HEK293T (cell line): Measurements from ENCODE around the gene SLC25A52.
"Not testable (repeated sequence)": the region's sequence is repeated elsewhere in the genome, so short reads cannot be mapped to it uniquely, and the experiment has no call there.

Source experiments
- CTCF ChIA-PET: fragments of 350-600 bp; formaldehyde crosslinking; extraction: SDS; loops from one replicate; lab custom pipeline; 2021; ENCODE audit warnings: antibody characterized with exemption, inconsistent platforms; lab: Yijun Ruan, JAX
- POLR2A ChIA-PET: fragments of 350-600 bp; formaldehyde crosslinking; extraction: SDS; loops from one replicate; lab custom pipeline; 2020; ENCODE audit warnings: antibody characterized with exemption, inconsistent platforms; lab: Yijun Ruan, JAX
- DNase-seq: peaks from one replicate; pipeline ENCODE4 v3.0.0; 2012; ENCODE audit warnings: mixed read lengths; ENCODE audit errors: extremely low spot score
- ARNT ChIP-seq: fragments of 450-650 bp; IDR thresholded peaks from 2 replicates; pipeline ENCODE4 v1.6.1; 2017; ENCODE audit warnings: mild to moderate bottlenecking
- BHLHE40 ChIP-seq: fragments of 450-650 bp; IDR thresholded peaks from 2 replicates; pipeline ENCODE4 v1.6.1; 2016; ENCODE audit warnings: mild to moderate bottlenecking, moderate library complexity, borderline replicate concordance
- CTBP1 ChIP-seq: fragments of 450-650 bp; IDR thresholded peaks from 2 replicates; pipeline ENCODE4 v1.6.1; 2016; ENCODE audit warnings: borderline replicate concordance
- ELF4 ChIP-seq: fragments of 450-650 bp; IDR thresholded peaks from 2 replicates; pipeline ENCODE4 v1.6.1; 2017; ENCODE audit warnings: antibody characterized with exemption
- FOXA1 ChIP-seq: fragments of 450-650 bp; IDR thresholded peaks from 2 replicates; pipeline ENCODE4 v1.6.1; 2016; ENCODE audit warnings: mild to moderate bottlenecking
- FOXK2 ChIP-seq: fragments of 450-650 bp; IDR thresholded peaks from 2 replicates; pipeline ENCODE4 v1.6.1; 2016; ENCODE audit warnings: mild to moderate bottlenecking
- FOXM1 ChIP-seq: fragments of 450-650 bp; IDR thresholded peaks from 2 replicates; pipeline ENCODE4 v1.6.1; 2017; ENCODE audit warnings: mild to moderate bottlenecking, borderline replicate concordance
- HDGF ChIP-seq: fragments of 450-650 bp; IDR thresholded peaks from 2 replicates; pipeline ENCODE4 v1.6.1; 2017; ENCODE audit warnings: antibody characterized with exemption, borderline replicate concordance
- L3MBTL2 ChIP-seq: fragments of 450-650 bp; conservative IDR thresholded peaks from 2 replicates; pipeline ENCODE4 v1.6.1; 2016; ENCODE audit warnings: mild to moderate bottlenecking
- LEF1 ChIP-seq: fragments of 450-650 bp; IDR thresholded peaks from 2 replicates; pipeline ENCODE4 v1.6.1; 2017; ENCODE audit warnings: mild to moderate bottlenecking, borderline replicate concordance
- NFRKB ChIP-seq: fragments of 450-650 bp; IDR thresholded peaks from 2 replicates; pipeline ENCODE4 v1.6.1; 2016; ENCODE audit warnings: mild to moderate bottlenecking, moderate library complexity
- SP1 ChIP-seq: fragments of 450-650 bp; IDR thresholded peaks from 2 replicates; pipeline ENCODE4 v1.6.1; 2017
- SUZ12 ChIP-seq: fragments of 450-650 bp; IDR thresholded peaks from 2 replicates; pipeline ENCODE4 v1.6.1; 2016; ENCODE audit warnings: mild to moderate bottlenecking
- TARDBP ChIP-seq: fragments of 450-650 bp; IDR thresholded peaks from 2 replicates; pipeline ENCODE4 v1.6.1; 2016
- ZNF384 ChIP-seq: fragments of 450-650 bp; IDR thresholded peaks from 2 replicates; pipeline ENCODE4 v1.6.1; 2016
- TF ChIP-seq, protein P1 (sequence below): fragments of 450-650 bp; IDR thresholded peaks from 2 replicates; pipeline ENCODE4 v1.6.1; 2016

Gene SLC25A52

DNA sequence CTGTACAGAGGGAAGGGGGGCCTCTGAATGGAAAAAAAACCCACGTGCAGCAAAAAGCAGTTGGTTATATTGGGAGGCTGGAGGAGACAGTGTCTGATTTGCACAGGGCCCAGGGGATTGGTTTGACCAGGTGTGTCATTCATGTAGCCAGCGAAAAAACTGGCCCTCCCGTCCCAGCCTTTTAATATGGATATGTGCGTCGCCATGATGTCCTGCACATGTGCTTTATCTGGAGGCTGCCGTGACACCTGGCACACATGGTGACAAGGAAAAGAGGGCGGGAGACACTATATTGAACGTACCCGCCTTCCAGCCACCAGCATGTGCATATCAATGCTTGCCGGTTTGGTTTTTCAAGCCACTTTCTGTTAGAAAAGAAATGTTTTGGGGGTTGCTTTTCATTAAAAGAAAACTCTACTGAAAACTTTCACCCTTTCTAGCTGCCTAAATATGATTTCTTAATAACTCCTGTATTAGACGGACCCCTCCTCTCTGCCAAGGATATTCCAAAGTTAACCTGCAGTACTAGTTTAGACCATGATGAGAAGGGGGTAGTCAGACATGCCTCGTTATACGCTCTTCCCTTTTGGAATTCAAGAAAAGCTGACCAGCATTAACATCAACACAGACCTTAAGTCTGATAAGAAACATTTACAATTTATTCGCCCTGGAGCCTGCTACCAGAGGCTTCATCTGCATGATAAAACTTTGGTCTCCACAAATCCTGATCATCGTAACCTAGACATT lies 16.2 kb downstream of the SLC25A52 start:
- TF ChIP-seq ARNT (no peak), LEF1 (no peak), L3MBTL2 (no peak), SUZ12 (no peak), FOXA1 (no peak), NFRKB (no peak), SP1 (no peak), FOXK2 (no peak), ZNF384 (no peak), FOXM1 (no peak), HDGF (no peak)
- TF ChIP-seq, protein P1, sequence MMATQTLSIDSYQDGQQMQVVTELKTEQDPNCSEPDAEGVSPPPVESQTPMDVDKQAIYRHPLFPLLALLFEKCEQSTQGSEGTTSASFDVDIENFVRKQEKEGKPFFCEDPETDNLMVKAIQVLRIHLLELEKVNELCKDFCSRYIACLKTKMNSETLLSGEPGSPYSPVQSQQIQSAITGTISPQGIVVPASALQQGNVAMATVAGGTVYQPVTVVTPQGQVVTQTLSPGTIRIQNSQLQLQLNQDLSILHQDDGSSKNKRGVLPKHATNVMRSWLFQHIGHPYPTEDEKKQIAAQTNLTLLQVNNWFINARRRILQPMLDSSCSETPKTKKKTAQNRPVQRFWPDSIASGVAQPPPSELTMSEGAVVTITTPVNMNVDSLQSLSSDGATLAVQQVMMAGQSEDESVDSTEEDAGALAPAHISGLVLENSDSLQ, result no peak
- DNase-seq, result no peak
- ChIA-PET POLR2A (no interaction called here), CTCF (interaction anchor here (0.6 kb wide), 1 partner anchor 115 kb away, joined by 3 read pairs; no protein-coding TSS in a partner anchor)

DNA sequence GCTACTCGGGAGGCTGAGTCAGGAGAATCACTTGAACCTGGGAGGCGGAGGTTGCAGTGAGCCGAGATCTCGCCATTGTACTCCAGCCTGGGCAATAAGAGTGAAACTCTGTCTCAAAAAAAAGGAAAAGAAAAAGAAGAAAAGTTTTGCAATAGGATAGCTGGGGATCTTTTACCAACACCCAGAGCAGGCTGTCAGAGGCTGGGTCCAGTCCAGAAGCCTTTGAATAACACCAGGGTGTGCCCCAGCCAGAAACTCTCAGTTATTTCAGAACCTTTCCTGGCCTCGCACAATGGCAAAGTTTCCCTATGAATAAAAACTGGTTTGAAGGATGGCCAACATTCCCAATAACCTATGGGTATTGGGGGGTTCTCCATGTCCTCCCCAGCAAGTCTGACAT lies 17.1 kb downstream of the SLC25A52 start:
- DNase-seq, CTCF ChIA-PET, POLR2A ChIA-PET: not testable (repeated sequence)

DNA sequence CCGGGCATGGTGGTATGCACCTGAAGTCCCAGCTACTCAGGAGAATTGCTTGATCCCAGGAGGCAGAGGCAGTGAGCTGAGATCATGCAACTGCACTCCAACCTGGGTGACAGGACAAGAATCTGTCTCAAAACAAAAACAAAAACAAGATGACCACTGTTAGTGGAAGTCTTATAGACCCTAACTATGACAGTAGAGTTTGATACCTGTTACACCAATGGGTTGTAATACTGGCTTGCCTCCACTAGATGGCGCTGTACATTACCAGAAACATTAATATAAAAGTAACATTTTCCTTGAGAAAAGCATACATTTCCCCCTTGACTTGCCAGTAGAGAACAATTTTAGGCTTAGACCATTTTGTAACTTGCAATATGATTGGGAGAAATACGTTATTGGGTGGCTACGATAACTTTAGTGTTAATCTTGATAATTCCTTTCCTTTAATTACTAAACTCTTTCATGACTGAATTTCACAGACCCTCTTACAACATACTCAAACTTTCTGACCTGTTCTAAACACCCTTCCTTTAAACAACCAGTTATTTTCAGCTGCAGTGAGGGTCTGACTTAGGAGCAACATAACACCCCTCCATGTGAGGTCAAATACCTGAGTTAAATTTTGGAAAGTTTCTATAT lies 19.5 kb downstream of the SLC25A52 start:
- TF ChIP-seq FOXM1 (no peak), ZNF384 (0 out of 2 replicates have a peak, but pooled peaks have one; percentile 51)
- ChIA-PET POLR2A (no interaction called here), CTCF (interaction anchor here (0.6 to 1.4 kb wide), 12 partner anchors 10 to 1108 kb away, joined by 3 to 6 read pairs (median 3); no protein-coding TSS in a partner anchor)
- DNase-seq, result peak; percentile 64

DNA sequence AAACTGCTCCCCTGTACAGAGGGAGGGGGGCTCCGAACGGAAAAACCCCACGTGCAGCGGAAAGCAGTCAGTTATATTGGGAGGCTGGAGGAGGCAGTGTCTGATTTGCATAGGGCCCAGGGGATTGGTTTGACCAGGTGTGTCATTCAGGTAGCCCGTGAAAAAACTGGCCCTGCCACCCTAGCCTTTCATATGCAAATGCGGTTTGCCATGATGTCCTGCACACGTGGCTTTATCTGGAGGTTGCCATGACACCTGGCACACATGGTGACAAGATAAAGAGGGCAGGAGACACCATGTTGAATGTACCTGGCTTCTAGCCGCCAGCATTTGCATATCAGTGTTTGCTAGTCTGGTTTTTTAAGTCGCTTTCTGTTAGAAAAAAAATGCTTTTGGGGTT lies 20.5 kb downstream of the SLC25A52 start:
- POLR2A ChIA-PET, result no interaction called here
- DNase-seq, result no peak
- TF ChIP-seq ELF4 (no peak), NFRKB (no peak), FOXK2 (no peak), ZNF384 (no peak), CTBP1 (no peak), FOXA1 (no peak), FOXM1 (no peak), L3MBTL2 (no peak), LEF1 (no peak), SP1 (no peak)
- TF ChIP-seq, protein P1, result no peak
- CTCF ChIA-PET, result no interaction called here

DNA sequence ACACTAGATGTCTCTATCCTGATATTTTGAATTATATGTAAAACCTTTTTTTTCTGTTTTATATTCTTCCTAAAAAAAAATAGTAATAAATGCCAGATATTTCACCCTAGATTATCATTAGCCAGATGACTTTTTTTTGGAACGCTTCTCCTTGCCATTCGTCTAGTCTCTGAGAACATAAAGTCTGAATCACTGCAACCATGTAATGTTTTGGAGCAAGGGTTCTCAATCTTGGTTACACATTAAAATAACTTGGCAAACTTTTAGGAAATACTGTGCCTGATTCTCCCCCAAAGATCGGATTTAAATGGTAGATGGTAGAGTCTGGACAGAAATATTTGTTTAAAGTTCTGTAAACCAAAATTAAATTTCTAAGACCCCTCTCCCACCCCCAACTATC lies 21.0 kb downstream of the SLC25A52 start:
- DNase-seq, result no peak
- ChIA-PET POLR2A (no interaction called here), CTCF (no interaction called here)
- no peak for TF ChIP-seq TARDBP
- no peak for TF ChIP-seq ELF4
- TF ChIP-seq, protein P1, result no peak
- no peak for TF ChIP-seq ARNT
- no peak for TF ChIP-seq NFRKB
- no peak for TF ChIP-seq FOXA1
- TF ChIP-seq SP1, result no peak
- no peak for TF ChIP-seq HDGF
- TF ChIP-seq BHLHE40, result no peak
- TF ChIP-seq FOXK2, result no peak
- TF ChIP-seq CTBP1, result no peak
- TF ChIP-seq LEF1, result no peak
- no peak for TF ChIP-seq ZNF384
- no peak for TF ChIP-seq SUZ12
- TF ChIP-seq L3MBTL2, result no peak
- TF ChIP-seq FOXM1, result no peak

DNA sequence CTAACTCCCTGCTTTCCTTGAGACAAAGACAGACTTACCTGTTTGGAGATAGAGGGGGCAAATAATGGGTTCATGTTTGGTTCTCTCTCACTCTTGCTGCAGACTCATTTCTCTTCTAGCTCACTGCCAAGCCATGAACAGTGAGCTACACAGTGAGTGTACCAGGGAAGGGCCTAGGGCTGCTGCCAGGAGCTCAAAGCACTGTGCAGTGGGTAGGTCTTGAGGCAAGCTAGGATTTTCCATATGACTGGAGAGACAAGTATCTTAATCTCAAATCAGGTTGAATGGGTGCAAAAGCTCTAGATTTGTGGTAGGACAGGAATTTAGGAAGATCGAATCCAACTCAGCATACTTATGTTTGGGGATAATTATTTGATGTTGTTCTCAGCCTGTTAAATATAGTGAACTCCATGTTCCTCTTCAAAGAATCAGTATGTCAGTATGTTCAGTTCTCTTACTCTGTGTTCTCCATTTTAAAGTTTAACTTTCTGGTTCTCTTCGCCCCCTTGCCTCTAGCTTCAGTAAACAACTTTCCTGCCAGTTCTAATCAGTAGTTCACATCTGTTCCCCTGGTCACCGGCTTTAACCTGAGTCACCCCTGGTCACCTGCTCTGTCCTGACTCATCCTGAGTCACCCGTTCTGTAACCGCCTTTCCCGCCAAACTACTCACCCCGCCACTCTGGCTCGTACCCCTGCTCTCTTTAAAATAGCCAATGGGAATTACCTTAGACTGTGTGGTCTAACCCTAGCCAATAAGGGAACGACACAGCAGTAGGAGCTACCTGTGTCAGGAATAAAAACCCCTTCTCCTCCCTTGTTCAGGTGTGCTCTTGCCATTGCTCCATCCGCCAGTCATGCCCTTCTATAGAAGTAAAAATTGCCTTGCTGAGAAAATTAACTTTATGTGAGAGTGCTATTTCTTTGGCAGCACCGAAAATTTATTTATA lies 21.9 kb downstream of the SLC25A52 start:
- ChIA-PET POLR2A (no interaction called here), CTCF (interaction anchor here (1.2 to 1.5 kb wide), 2 partner anchors 16 to 17 kb away, joined by 4 read pairs; no protein-coding TSS in a partner anchor)
- no peak for DNase-seq
- TF ChIP-seq, protein P1, result no peak
